Activated T-cell treated with anti-CD3 and anti-CD28 coated beads for 4 hours (primary cell): ENCODE results near the gene USP54.
A peak's percentile ranks its signal among the peaks of the same experiment; 100 is the strongest.

Experiments used
- DNase-seq: peaks from one replicate; pipeline ENCODE4 v3.0.0-alpha.2; 2020

Gene USP54

DNA sequence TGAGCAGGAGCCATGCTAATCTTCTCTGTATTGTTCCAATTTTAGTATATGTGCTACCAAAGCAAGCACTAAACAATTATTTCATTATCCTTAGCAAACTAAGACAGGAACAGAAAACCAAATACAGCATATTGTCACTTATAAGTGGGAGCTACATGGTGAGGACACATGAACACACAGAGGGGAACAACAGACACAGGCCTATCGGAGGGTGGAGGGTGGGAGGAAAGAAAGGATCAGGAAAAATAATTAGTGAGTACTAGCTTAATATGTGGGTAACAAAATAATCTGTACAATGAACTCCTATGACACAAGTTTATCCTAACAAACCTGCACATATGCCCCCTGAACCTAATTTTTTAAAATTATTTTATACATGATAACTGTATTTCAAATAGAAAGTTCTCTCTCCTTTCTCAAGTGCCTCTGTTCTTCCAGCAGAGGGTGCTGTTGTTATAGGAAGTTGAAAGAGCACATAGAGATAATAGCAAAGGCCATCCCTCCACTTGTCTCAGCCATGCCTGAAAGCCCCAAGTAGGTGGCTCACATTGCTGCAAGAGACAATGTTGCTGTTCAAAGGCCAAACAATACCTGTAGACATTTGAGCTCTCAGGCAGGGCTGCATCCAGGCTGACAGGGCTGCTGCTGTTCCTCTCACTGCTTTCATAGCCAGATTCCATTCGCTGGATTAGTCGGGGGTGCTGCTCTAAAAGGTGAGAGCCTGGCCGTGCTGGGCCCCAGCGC, 61.9 kb downstream of the USP54 start:
- peak; percentile 35 for DNase-seq

DNA sequence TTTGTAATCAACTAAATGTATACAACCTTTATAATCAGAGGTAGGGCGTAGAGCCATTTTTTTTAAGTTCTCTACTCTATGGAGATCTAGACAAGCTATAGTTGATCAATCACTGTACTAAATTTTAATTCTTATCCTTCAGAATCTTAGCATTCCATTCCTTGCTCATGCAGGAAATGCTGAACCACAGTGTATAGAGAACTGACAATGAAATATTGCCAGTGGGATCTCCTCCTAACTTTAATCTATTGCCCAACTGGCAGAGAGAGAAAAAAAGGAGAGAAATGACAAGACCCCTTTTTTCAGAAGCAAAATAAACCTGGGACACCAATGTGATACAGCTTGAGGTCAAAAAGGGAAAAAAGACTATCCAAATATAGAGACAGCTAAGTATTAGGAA, 68.9 kb downstream of the USP54 start:
- DNase-seq: no peak

DNA sequence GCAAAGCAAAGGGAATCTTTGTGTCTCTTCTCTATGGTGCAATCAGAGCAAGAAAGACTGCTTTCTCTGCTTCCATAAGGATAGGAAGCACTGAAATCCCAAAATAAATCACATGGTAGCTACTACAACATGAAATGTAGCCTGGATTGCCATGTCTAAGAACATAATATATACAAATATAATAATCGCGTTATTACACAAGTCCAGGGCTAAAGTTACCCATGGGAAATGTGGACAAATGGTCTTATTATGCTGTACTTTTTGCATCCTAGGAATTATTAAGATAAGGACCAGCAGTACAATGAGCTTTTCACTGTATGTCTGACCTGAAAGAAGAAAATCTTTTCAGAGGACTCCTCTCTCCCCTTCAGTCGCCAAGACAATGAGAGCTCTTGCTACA, 71.8 kb downstream of the USP54 start:
- no peak for DNase-seq

DNA sequence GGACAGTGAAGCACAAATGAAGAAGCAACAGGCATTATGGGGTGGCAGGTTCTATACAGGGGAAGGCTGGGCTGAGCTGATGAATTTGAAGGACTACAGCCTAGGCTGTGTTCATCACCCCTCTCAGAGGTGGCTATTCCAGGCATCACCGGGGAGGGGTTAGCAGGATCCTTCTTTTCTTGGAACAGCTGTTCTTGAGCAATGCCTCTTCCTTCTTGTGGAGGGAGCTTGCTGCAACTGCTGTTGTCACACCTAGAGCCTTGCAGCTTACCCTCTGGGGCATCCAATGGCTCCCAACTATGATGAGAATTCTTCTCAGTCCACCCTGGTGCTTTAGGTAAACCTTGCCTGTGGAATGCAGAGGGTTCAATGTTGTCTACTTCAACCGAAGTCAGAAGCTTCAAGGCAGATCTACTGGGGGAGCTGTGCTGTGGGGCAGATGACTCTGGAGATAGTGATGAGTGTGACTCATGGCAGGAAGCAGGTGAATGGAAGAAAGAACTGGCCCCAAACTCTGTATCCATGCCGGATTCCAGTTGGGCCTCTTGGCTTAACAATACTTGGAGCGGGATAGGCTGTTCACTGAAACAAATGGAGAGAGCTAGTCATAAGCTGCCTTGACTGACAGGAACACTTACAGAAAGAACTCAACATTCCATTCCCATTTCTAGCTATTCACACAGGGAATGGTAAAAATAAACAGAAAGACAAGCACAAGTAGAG, 73.8 kb downstream of the USP54 start:
- no peak for DNase-seq

DNA sequence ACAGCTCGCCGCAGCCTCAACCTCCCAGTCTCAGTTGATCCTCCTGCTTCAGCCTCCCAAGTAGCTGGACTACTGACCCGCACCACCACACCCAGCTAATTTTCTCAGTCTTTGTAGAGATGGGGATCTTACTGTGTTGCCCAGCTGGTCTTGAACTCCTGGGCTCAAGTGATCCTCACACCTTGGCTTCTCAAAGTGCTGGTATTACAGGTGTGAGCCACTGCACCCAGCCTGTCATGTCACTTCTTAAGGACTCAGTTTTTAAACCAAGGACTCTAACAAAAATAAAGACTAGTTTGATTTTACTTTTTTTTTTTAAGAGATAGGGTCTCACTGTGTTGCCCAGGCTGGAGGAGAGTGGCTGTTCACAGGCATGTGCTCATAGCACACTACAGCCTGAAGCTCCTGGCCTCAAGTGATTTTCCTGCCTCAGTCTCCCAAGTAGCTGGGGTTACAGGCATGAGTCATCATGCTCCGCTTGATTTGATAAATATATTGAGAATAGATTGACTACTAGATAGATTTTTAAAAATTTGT, 78.9 kb downstream of the USP54 start:
- no peak for DNase-seq

DNA sequence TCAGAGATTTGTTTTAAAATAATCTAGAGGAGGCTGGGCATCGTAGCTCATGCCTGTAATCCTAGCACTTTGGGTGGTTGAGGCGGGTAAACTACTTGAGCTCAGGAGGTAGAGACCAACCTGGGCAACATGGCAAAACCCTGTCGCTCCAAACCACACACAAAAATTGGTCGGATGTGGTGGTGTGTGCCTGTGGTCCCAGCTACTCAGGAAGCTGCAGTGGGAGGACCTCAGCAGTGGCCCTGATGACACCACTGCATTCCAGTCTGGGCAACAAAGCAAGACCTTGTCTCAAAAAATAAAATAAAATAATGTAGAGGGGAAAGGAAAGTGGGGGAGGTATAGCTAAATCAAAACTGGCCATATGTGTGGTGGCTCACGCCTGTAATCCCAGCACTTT, 81.4 kb downstream of the USP54 start:
- DNase-seq: no peak

DNA sequence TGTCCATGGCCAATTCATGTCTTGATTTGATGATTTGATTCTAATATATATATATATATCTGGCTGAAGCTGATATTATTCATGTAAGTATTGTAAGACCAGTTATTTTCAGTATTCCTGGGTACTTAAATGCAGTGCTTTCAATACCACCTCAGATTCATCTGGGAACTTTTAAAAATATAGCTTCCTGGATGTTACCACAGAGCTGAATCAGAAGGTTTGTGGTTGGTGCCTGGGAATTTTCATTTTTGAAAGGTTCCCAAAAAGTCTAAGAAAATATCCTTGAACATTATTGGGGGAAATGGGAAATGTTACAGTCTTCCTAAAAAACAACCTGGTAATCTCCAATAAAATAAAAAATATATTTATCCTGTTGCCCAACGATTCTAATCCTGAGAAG, 84.7 kb downstream of the USP54 start:
- no peak for DNase-seq

DNA sequence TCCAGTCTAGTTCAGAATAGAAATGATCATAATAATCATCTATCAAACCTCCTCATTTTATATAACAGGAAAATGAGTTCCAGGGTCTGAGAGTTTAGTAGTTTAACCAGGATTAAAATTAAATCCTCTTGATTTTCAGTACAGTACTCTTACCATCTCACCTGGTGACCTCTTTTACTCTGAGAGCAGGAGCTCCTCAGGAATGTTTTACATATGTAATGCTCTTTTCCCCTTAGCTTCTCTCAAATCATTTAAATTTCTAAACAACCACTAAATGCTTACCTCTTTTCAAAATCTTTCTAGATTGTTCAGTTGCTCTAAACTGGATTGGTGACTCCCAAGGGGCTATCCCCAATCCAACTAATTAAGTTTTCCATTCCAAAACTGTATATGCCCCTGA, 85.1 kb downstream of the USP54 start:
- DNase-seq: no peak

DNA sequence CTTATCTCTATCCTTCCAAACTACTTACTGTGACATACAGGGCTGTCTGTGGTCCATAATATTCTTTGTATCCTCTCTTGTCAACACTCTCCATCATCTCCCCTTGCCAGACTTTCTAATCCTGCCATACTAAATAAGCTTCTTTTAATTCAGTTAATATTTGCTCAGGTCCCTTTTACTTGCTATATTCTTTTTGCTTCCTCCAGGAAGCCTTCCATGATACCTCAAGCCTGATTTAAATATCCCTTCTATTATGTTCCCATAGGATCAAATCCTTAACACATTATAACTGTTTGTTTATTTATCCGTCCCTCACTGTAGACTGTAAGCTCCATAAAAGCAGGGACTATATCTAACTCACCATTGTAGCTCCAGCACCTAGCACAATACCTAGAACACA, 88.1 kb downstream of the USP54 start:
- no peak for DNase-seq

DNA sequence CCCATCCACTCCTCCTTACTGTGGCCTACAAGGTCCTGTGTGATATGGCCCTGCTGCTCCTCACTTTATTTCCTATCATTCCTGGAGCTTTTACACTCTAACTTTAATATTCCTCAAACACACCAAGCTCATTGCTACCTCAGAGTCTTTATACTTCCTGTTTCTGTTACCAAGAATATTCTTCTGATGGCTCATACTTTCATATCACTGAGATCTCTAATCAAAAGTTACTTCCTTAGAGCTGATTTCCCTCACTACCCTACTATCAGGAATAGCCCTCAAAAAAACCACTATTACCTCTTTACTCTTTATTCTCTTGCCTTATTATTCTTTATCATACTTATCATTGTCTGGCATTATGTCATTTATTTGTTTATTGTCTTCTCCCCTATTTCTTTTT, 89.5 kb downstream of the USP54 start:
- DNase-seq: no peak

DNA sequence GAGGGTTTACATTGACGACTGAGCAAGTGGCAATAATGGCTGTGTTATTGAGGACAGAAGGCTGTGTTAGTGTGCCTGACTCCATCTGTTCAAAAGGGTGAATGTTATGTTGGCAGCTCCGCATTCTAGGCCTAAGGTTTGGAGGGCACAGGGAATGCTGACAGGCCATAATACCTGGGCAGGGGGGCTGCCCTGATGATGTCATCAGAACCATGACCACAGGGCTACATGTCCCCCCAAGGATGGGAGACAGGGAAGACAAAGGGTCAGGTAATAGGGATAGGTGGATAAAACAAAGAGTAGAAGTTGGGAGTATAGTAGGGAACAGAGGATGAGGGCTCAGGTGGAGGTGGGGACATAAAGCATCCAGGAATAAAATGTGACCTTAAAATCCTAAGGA, 93.5 kb downstream of the USP54 start:
- DNase-seq: no peak

DNA sequence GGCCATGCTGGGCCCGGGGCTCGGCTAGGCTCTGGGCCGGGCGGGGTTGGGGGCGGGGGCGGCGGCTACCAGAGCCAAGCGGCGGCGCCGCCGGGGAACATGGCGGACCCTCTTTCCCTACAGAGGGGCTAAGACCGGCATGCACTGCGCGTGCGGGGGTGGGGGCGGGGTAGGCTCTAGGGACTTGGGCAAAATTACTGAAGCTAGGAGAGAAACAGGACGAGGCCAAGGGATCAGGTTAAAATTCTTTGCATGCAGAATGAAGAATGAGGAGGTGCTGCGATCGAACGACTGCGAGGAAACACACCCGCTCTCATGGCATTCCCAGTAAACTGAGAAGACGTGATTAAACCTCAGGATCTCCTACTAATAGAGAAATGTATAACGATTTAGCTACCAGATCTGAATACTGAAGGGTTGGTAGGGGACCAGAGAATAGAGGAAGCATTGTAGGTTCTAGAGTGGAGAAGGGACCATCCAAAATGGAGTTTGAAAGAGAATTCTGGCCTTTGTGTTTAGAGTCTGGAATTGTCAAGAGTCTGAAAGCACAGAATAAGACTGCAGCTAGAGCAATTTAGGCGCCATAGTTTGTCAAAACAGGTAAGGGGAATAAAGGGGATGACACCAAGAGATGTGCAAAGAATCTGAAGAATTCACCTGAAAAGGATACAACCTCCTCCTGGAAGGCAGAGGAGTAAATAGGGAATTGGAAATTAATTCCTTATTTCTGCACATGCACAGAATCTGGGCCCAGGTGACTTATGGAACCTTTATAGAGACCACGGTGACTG, 95.1 kb downstream of the USP54 start, which contains the start of gene PPP3CB:
PPP3CB (minus strand) TSS at position 141 of the 791 bp plus-strand sequence; CDS start at position 6, 135 bp downstream.
- DNase-seq: peak; percentile 84

DNA sequence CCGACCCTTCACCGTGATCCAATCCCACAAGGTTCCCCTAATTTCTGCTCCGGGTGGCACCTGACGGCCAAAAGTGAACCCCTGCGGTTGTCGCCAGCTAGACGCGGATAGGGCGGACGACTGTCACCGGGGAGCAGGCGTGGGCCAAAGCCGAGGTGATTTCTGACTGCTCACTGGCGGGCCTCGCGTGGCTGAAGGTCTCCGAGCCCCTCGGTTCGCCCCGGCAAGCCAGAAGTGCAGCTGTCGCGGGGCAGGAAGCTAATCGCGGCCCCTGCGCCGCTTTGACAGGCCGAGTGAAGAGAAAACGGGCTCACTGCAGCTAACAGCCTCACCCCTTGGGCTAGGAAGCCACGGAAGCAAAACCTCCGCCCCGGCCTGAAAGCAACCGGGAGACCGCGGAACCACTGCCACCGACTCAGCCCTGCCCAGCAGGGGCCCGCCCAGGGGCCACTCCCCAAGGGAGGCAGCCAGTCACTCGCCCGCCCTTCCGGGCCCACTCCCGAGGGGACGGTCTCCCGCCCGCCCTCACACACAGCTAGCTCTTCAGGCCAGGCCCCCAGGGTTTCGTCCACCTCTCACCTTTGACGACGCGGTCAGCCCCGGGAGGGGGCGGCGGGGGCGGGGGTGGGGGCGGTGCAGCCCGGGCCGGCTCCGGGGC, 95.8 kb downstream of the USP54 start:
- DNase-seq: peak; percentile 60

DNA sequence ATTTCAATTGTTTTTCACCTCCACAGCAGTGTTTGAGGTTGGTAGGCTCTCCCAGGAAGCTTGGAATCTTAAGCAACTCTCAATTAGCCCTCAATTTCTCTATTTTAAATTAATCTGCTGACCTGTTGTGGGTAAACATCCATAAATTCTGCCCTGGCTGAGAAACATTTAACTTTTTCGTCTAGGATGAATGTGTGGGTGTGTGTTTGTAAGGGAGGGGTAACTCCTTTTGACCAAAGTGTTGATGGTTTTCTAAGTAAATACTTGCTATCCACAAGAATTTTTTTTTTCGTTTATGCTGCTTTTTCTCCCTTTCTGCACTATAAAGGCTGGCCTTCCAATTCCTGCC, 96.3 kb downstream of the USP54 start:
- no peak for DNase-seq

DNA sequence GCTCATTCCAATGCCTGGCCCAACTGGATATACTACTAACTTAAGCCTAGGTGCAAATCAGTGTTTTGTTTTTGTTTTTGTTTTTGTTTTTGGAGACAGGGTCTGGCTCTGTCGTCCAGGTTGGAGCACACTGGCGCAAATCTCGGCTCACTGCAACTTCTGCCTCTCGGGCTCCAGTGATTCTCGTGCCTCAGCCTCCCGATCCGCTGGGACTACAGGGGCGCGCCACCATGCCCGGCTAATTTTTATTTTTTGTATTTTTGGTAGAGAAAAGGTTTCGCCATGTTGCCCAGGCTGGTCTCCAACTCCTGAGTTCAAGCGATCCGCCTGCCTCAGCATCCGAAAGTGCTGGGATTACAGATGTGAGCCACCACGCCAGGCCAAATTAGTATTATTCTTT, 96.9 kb downstream of the USP54 start:
- no peak for DNase-seq

DNA sequence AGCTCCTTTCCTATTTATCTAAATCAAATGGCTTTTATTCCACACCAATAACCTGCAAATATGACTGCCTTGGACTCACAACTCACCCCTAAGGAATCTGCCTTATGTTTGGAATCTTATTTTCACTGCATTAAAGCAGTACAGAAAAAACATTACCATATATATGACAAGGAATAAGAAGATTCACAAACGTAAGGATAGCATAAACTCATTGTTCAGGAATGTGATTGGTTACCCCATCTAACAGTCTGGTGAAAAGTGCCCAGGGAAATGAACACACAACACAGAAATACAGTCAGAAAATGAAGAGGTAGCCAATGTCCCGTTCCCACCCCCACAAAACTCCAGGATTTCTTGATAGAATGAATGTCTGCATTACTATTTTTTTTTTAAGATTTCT, 97.4 kb downstream of the USP54 start:
- DNase-seq: no peak

DNA sequence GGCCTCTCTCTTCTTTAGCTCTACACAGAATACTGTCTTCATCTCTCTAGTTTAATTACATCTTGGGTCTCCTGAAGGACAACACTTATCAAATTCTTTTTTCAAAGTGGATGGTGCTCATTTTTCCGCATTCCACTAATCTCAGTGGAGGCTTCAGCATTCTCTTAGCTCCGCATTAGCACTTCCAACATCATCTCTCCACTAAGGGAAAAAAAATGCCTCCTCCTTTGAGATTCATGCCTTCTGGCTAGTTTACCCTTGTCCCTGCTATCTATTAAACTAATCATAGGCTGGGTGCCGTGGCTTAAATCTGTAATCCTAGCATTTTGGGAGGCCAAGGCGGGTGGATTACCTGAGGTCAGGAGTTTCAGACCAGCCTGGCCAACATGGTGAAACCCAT, 104.5 kb downstream of the USP54 start:
- DNase-seq: no peak

DNA sequence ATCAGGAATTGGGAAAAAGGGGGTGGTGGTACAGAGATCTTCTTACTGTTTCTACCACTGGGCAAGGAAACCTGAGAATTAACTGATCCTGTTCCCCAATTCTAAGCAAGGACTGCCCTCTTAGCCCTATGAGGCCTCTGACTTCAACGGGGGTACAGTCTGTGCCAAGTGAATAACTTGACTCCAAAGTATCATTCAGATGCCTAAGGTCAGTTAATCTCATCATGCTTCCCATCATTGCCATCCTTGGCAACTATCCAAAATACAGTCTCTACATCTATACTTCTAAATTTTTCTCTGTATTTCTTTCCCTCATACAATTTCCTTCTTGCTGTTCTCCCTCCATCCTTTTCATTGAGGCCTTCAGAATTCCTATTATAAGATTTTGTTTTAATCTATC, 105.8 kb downstream of the USP54 start:
- DNase-seq: no peak

DNA sequence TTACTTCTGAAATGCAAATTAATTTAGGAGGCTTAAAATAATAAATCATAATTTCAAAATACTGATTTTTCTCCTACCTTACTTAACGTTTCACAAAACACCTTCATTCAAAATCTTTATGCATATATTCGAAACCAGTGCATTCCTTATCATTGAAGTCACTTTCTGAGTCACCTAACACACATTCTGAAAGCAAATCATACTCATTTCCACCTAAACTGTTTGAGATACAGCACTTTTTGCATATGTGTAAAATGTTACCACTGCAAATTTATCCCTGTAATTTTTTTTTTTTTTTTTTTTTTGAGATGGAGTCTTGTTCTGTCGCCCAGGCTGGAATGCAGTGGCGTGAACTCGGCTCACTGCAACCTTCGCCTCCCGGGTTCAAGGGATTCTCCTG, 111.0 kb downstream of the USP54 start:
- no peak for DNase-seq

DNA sequence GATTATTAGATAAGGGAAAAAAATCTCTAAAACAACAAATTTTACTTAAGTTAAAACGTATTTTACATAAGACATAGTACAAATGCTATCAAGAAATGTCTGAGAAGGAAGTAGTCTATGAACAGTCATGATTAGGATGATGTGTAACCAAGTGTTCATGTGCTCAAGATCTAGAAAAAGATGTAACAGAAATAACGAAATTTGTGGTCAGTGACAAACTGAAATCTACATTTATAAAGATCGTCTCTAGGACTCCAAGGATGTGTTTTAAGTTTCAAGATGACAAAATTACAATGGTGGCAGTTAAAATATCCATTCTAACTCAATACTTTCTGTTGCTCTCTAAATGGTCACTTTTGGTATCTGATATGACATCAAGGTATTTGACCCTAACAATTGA, 112.5 kb downstream of the USP54 start:
- no peak for DNase-seq

DNA sequence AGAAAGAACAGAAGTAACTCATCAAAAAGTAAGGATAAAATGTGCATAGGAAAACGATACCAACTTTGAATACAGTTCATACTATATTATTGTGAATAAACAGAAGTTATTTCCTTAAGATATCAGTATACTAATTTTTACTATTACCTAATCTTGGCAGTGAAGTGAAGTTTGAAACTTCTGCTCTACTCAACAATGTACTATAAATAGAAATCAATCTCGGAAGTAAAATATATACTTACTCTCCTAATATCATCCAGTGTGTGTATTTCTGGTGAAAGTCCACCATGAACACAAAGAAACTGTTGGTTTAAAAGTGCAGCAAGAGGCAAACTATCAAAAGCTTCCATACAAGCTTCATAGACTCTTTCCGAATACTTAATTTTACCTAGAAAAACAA, 119.9 kb downstream of the USP54 start:
- no peak for DNase-seq

DNA sequence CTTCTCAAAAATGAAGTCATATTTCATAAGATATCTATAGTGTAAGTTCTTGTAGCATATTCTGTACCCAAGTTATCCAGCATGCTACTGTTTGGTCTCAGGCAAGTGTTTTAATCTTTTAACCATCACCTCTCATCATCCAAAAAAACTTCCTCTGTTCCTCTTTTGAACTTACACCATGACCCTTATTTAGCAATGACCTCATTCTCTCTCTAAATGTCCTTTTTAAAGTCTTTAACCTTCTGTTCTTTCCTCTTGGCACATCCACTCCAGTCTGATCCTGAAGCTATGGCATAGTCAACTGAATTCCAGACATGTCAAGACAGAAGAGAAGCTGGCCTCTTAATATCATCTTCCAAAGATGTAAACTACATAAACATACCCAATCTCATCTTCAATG, 121.6 kb downstream of the USP54 start:
- DNase-seq: no peak

DNA sequence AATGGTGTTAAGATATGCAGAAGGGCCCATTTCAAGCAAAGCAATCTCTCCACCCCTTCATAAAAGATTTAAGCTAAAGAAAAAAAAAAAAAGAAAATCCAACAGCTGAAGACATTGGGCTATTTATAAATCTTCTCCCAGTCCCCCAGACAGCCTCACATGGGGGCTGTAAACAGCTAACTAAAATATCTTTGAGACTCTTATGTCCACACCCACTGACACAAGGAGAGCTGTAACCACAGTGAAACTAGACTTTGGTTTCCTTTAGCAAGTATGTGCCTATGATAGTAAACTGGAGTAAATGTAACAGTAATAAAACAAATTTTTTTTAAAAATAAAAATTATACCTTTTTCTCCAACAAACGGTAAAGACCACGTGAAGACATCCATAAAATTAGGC, 123.9 kb downstream of the USP54 start:
- DNase-seq: no peak
